ENCODE measurements around the gene ANKH.
"Not testable (repeated sequence)": the region's sequence is repeated elsewhere in the genome, so short reads cannot be mapped to it uniquely, and the experiment has no call there.

The ANKH gene

GRCh38 chr5:14882658-14883580, 11.3 kb upstream of the ANKH start:
- DNase-seq: no peak

- no peak for DNase-seq
These were observed 10.2 kb upstream of the ANKH start for GRCh38 chr5:14881826-14882225.

GRCh38 chr5:14880688-14881087, 9.1 kb upstream of the ANKH start:
- DNase-seq: no peak

GRCh38 chr5:14879937-14880589, 8.5 kb upstream of the ANKH start:
- no peak for DNase-seq

GRCh38 chr5:14879393-14879792, 7.8 kb upstream of the ANKH start:
- no peak for DNase-seq

- not testable (repeated sequence) for DNase-seq
These were observed 6.6 kb upstream of the ANKH start for GRCh38 chr5:14878192-14878591.

GRCh38 chr5:14876095-14876494, 4.5 kb upstream of the ANKH start:
- DNase-seq: no peak

GRCh38 chr5:14873790-14874189, 2.2 kb upstream of the ANKH start:
- DNase-seq: no peak

GRCh38 chr5:14873093-14873492, 1.5 kb upstream of the ANKH start:
- DNase-seq: no peak

GRCh38 chr5:14872070-14872989, 752 bp upstream of the ANKH start:
- DNase-seq: peak; percentile 73

- peak; percentile 44 for DNase-seq
These were observed 1.0 kb downstream of the ANKH start for GRCh38 chr5:14870337-14871213.

GRCh38 chr5:14869668-14870164, 1.9 kb downstream of the ANKH start:
- DNase-seq: peak; percentile 23

GRCh38 chr5:14869233-14869632, 2.3 kb downstream of the ANKH start:
- no peak for DNase-seq

- DNase-seq: no peak
These were observed 2.8 kb downstream of the ANKH start for GRCh38 chr5:14868771-14869170.

- DNase-seq: no peak
These were observed 7.3 kb downstream of the ANKH start for GRCh38 chr5:14864181-14864812.

GRCh38 chr5:14863105-14863504, 8.5 kb downstream of the ANKH start:
- DNase-seq: no peak

- no peak for DNase-seq
These were observed 10.3 kb downstream of the ANKH start for GRCh38 chr5:14861123-14861765.

- DNase-seq: no peak
These were observed 11.6 kb downstream of the ANKH start for GRCh38 chr5:14859980-14860379.

- DNase-seq: no peak
These were observed 12.4 kb downstream of the ANKH start for GRCh38 chr5:14859150-14859549.

- DNase-seq: no peak
These were observed 16.2 kb downstream of the ANKH start for GRCh38 chr5:14855366-14855765.

GRCh38 chr5:14854799-14855198, 16.8 kb downstream of the ANKH start:
- DNase-seq: no peak
